Peyer's patch (tissue), 4 donors: ENCODE data around the gene PAQR6. TPM values are rescaled to one million over a fixed set of nuclear protein-coding genes. Genes with fewer than 3 reads are reported as not detected.

Experiments
- DNase-seq, 3 donors: peaks; one replicate each; pipeline ENCODE4 v3.0.0-alpha.2; 2017 to 2019
- H3K27ac ChIP-seq, 4 donors: fragments of 200-600 bp; sonication (generic); one replicate each; pipeline ENCODE4 v1.5.1; 2016 to 2019
- H3K27me3 ChIP-seq, 2 donors: fragments of 200-600 bp; sonication (generic); one replicate each; pipeline ENCODE4 v1.5.1; 2019
- H3K36me3 ChIP-seq, 3 donors: fragments of 200-600 bp; sonication (generic); one replicate each; pipeline ENCODE4 v1.5.1; 2016 to 2019
- H3K4me1 ChIP-seq, 4 donors: fragments of 200-600 bp; sonication (generic); one replicate each; pipeline ENCODE4 v1.5.1; 2016 to 2019
- H3K4me3 ChIP-seq, 4 donors: fragments of 200-600 bp; sonication (generic); 1 replicate in 3 of 4; 2 replicates in 1 of 4; pipeline ENCODE4 v1.5.1; 2016 to 2019; ENCODE audit warnings: mild to moderate bottlenecking in 1 of 4
- H3K9me3 ChIP-seq, 4 donors: fragments of 200-600 bp; sonication (generic); one replicate each; pipeline ENCODE4 v1.5.1; 2016 to 2019; ENCODE audit warnings: mild to moderate bottlenecking in 1 of 4
- CTCF ChIP-seq, 6 experiments: fragments of 450-650 bp in 4 of 6; fragments of 200-600 bp in 2 of 6; sonication (generic) in 1 of 6; IDR thresholded peaks; one replicate each; pipeline ENCODE4 v1.5.1; 2017 to 2019; ENCODE audit warnings: antibody characterized with exemption in 6 of 6, mild to moderate bottlenecking in 3 of 6, moderate library complexity in 1 of 6
- POLR2A ChIP-seq, 2 donors: fragments of 450-650 bp; IDR thresholded peaks; one replicate each; pipeline ENCODE4 v1.5.1; 2017; ENCODE audit warnings: antibody characterized with exemption in 2 of 2, mild to moderate bottlenecking in 2 of 2, moderate library complexity in 2 of 2
- total RNA-seq, 4 donors: library from RNA; depleted of rRNA; stranded (reverse); fragments of >200 nt; gene quantifications; one replicate each; pipeline ENCODE4 v1.1.0, GENCODE V29; 2016

PAQR6 gene
- total RNA-seq, 4 donors from 2014 or later: 0.70 to 7.4 (median 4.1) TPM

DNA sequence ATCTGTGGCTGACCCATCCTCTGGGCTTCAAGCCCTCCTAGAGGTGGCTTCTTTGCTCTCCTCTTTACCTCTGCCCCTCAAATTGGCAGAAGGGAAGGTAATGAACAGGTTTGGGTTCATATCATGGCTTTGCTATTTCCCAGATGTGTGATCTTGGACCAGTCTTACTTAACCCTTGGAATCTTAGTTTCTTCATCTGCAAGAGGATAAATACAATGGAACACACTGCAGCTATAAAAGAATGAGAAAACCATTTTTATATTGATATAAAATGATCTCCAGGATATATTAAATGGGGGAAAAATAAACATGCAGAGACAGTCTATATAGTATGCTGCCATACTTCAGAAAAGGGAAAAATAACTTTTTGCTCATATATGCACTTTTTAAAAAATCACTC is 42.0 kb upstream of the PAQR6 start:
- TF ChIP-seq CTCF (IDR thresholded peaks at IDR 0.05): no peak
- no peak for TF ChIP-seq POLR2A (IDR thresholded peaks at IDR 0.05)
- Histone ChIP-seq H3K4me1 (peaks cover 0 to 20% (median 0%) of the 10 kb centered on the region in 4 donors), H3K4me3 (no peak overlapping the region), H3K27me3 (no peaks in the 10 kb centered on the region), H3K9me3 (no peaks in the 10 kb centered on the region), H3K27ac (no peak overlapping the region), H3K36me3 (peaks cover 0 to 7% (median 0%) of the 10 kb centered on the region in 3 donors)
- DNase-seq: no peak

DNA sequence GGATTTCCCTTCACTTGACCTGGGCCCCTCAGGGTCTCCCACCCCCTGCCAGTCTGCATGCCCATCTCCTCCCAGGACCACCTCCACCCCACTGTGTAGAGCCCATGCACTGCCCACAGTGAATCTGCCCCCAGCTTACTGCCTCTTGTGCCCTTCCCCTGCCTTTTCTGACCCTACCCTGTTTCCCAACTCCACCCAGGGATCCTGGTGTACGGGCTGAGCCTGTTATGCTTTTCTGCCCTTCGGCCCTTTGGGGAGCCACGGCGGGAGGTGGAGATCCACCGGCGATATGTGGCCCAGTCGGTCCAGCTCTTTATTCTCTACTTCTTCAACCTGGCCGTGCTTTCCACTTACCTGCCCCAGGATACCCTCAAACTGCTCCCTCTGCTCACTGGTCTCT is 38.2 kb upstream of the PAQR6 start:
- Histone ChIP-seq H3K27ac (no peak overlapping the region), H3K4me3 (no peak overlapping the region), H3K4me1 (peaks cover 0 to 23% (median 4%) of the 10 kb centered on the region in 4 donors), H3K27me3 (no peaks in the 10 kb centered on the region), H3K36me3 (peaks cover 0 to 7% (median 0%) of the 10 kb centered on the region in 3 donors), H3K9me3 (no peaks in the 10 kb centered on the region)
- DNase-seq: no peak
- no peak for TF ChIP-seq CTCF (IDR thresholded peaks at IDR 0.05)

GRCh38 chr1:156285437-156285836 is 37.6 kb upstream of the PAQR6 start:
- Histone ChIP-seq H3K27ac (no peak overlapping the region), H3K9me3 (no peaks in the 10 kb centered on the region), H3K27me3 (no peaks in the 10 kb centered on the region), H3K4me3 (no peak overlapping the region), H3K36me3 (peaks cover 0 to 7% (median 0%) of the 10 kb centered on the region in 3 donors), H3K4me1 (peaks cover 0 to 27% (median 4%) of the 10 kb centered on the region in 4 donors)
- DNase-seq: no peak
- TF ChIP-seq CTCF (IDR thresholded peaks at IDR 0.05): no peak
- no peak for TF ChIP-seq POLR2A (IDR thresholded peaks at IDR 0.05)

- H3K27ac ChIP-seq: no peak overlapping the region
- H3K4me3 ChIP-seq: no peak overlapping the region
- no peaks in the 10 kb centered on the region for H3K27me3 ChIP-seq
- no peaks in the 10 kb centered on the region for H3K9me3 ChIP-seq
- H3K36me3 ChIP-seq: peaks cover 0 to 7% (median 0%) of the 10 kb centered on the region in 3 donors
- TF ChIP-seq CTCF (IDR thresholded peaks at IDR 0.05): no peak
- TF ChIP-seq POLR2A (IDR thresholded peaks at IDR 0.05): no peak
- no peak for DNase-seq
- H3K4me1 ChIP-seq: peaks cover 0 to 33% (median 4%) of the 10 kb centered on the region in 4 donors
These were observed 36.9 kb upstream of the PAQR6 start for GRCh38 chr1:156284757-156285156.

- TF ChIP-seq POLR2A (IDR thresholded peaks at IDR 0.05) (no peak), CTCF (IDR thresholded peaks at IDR 0.05) (no peak)
- peak within 1 kb of the TSS; percentile 68 to 92 (median 80) for H3K4me3 ChIP-seq
- H3K9me3 ChIP-seq: no peaks in the 10 kb centered on the region
- no peaks in the 10 kb centered on the region for H3K27me3 ChIP-seq
- H3K36me3 ChIP-seq: peaks cover 0 to 7% (median 0%) of the 10 kb centered on the region in 3 donors
- DNase-seq: no peak
- H3K27ac ChIP-seq: peak within 1 kb of the TSS; percentile 91 to 93 (median 93)
- H3K4me1 ChIP-seq: peaks cover 0 to 33% (median 4%) of the 10 kb centered on the region in 4 donors
These were observed 36.3 kb upstream of the PAQR6 start, which contains the start of gene TMEM79 for GRCh38 chr1:156284112-156284511. Gene TMEM79, plus strand, starts transcription at chr1:156284325. Its CDS starts 902 bp downstream, at chr1:156285227.

- Histone ChIP-seq H3K27ac (no peak overlapping the region), H3K9me3 (no peaks in the 10 kb centered on the region), H3K4me1 (peaks cover 0 to 33% (median 4%) of the 10 kb centered on the region in 4 donors), H3K27me3 (no peaks in the 10 kb centered on the region), H3K4me3 (peak overlapping the region; percentile 68 to 92 (median 80)), H3K36me3 (peaks cover 0 to 12% (median 0%) of the 10 kb centered on the region in 3 donors)
- TF ChIP-seq POLR2A (IDR thresholded peaks at IDR 0.05) (no peak), CTCF (IDR thresholded peaks at IDR 0.05) (no peak)
- no peak for DNase-seq
These were observed 35.7 kb upstream of the PAQR6 start for GRCh38 chr1:156283521-156283920.
